ENCODE measurements around the gene ZNF839. TPM values are rescaled to one million over a fixed set of nuclear protein-coding genes. Genes with fewer than 3 reads are reported as not detected.

The ZNF839 gene
- total and polyA plus RNA-seq, 12 donors: 3.8 to 13.4 (median 8.4) TPM

DNA sequence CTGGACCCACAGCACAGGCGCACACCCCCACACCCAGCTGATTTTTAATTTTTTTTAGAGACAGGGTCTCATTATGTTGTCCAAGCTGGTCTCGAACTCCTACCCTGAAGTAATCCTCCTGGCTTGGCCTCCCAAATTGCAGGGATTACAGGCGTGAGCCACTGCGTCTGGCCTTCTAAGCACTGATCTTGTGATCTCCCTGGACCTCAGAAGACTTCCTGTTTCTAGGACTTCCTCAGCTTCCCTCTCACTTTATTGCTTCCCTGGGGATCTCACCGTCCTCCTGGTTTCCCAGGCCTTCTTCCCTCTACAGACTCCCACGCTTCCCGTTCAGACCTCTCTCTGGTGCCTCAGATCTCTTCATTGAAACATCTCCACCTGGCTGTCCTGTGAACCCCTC lies 13.8 kb downstream of the ZNF839 start:
- 68 to 80% methylated on average over 7 of the region's 7 CpGs for WGBS, 2 donors
- intact Hi-C loops (cut with DNase I): no loop called here
- H3K36me3 ChIP-seq: peaks cover 0 to 69% (median 16%) of the 10 kb centered on the region in 9 donors

DNA sequence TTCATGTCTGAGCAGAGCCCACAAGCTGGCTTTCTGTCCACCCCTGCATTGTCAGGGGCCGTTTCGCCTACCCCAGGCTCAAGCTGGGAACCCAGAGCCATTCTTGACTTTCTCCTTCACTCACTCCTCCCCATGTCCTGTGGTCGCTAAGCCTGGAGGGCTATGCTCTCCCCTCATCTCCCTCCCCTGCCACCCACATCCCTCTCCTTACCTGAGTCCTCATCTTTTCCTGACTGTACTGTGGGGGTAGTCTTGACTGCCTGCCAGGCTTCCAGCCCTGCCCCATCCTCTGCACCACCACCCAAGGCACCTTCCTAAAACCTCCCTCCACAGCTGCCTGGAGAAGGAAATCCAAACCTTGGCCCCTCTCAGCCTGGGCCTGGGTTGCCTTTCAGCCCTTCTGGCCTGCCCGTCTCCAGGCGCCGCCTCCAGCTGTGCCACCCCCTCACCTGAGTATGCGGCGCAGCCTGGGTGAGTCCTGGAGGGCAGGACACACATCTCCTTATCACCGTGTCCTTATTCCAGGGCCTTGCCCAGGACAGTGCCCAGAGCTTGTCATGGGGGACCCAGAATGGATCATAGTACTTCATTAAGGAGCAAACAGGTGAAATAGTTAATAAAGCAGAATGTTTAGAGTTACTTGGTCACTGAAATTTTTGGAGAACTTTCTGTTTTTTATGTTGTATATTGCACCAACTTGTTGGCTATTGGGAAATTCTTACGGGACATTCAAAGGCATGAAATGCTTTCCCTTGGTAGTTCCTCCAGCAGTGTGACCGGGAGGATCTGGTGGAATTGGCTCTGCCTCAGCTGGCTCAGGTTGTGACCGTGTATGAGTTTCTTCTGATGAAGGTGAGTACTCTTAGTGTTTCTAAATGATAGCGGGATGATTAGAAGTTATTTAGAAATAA lies 14.5 kb downstream of the ZNF839 start:
- TF ChIP-seq, protein P1, sequence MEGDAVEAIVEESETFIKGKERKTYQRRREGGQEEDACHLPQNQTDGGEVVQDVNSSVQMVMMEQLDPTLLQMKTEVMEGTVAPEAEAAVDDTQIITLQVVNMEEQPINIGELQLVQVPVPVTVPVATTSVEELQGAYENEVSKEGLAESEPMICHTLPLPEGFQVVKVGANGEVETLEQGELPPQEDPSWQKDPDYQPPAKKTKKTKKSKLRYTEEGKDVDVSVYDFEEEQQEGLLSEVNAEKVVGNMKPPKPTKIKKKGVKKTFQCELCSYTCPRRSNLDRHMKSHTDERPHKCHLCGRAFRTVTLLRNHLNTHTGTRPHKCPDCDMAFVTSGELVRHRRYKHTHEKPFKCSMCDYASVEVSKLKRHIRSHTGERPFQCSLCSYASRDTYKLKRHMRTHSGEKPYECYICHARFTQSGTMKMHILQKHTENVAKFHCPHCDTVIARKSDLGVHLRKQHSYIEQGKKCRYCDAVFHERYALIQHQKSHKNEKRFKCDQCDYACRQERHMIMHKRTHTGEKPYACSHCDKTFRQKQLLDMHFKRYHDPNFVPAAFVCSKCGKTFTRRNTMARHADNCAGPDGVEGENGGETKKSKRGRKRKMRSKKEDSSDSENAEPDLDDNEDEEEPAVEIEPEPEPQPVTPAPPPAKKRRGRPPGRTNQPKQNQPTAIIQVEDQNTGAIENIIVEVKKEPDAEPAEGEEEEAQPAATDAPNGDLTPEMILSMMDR (IDR thresholded peaks at IDR 0.05): no peak
- H3K36me3 ChIP-seq: peaks cover 0 to 75% (median 22%) of the 10 kb centered on the region in 9 donors
- H3K4me3 ChIP-seq: no peak overlapping the region
- H3K27ac ChIP-seq: no peak overlapping the region
- no peaks in the 10 kb centered on the region for H3K27me3 ChIP-seq
- peaks cover 0 to 6% (median 0%) of the 10 kb centered on the region in 9 donors for H3K4me1 ChIP-seq
- intact Hi-C loops (cut with DNase I): no loop called here
- no peak for DNase-seq
- ATAC-seq: peak in 3 of 8 donors; percentile 24 to 33 (median 31)
- WGBS, 2 donors: 90 to 91% methylated on average over 13 of the region's 13 CpGs
- H3K9me3 ChIP-seq: no peaks in the 10 kb centered on the region

More for the DNA sequence above, 13.8 kb downstream of the ZNF839 start:
- no peak overlapping the region for H3K27ac ChIP-seq
- H3K9me3 ChIP-seq: no peaks in the 10 kb centered on the region
- peak in 2 of 8 donors; percentile 37 to 48 for ATAC-seq
- no peak for DNase-seq
- H3K4me3 ChIP-seq: no peak overlapping the region
- peaks cover 0 to 6% (median 0%) of the 10 kb centered on the region in 9 donors for H3K4me1 ChIP-seq
- H3K27me3 ChIP-seq: no peaks in the 10 kb centered on the region
- TF ChIP-seq, protein P1 (IDR thresholded peaks at IDR 0.05): no peak

DNA sequence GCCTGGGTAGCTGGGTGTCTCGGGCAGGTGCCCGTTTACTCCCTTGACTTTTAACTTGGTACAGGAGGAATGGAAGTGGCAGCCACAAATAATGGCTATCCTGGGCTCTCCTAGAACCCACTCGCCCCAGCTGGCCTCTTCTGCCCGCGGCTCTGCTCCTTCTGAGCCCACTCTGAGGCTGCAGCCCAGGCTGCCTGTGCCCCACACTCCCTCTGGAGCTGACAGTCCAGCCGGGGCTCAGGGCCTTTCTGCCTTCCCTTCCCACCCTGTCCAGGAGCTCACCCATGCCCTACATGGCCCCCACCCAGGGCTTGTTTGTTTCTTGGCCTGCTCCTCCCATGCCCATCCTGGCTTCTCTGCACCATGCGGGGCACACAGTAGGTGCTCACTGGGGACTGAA lies 15.6 kb downstream of the ZNF839 start:
- TF ChIP-seq, protein P1 (IDR thresholded peaks at IDR 0.05): no peak
- ATAC-seq (no peak), DNase-seq (no peak)
- Histone ChIP-seq H3K27ac (no peak overlapping the region), H3K36me3 (peaks cover 0 to 85% (median 28%) of the 10 kb centered on the region in 9 donors), H3K9me3 (no peaks in the 10 kb centered on the region), H3K27me3 (no peaks in the 10 kb centered on the region), H3K4me1 (peaks cover 0 to 6% (median 0%) of the 10 kb centered on the region in 9 donors), H3K4me3 (no peak overlapping the region)
- 97% methylated on average over 7 of the region's 7 CpGs for WGBS, 2 donors
- intact Hi-C loops (cut with DNase I): no loop called here

DNA sequence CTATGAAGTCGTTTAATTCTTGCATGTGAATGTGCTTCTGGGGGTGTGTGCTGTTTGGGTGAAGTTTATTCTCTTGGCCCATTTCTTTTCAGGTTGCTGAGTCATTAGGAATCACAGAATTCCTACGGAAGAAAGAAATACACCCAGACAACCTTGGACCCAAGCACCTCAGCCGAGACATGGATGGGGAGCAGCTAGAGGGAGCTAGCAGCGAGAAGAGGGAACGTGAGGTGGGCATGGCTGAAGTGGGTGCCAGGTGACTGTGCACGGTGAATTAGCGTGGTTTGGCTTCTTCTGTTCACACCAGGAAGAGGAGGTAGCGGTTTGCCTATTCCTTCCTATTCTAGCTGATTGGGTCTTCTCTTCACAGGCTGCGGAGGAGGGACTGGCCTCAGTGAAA lies 19.2 kb downstream of the ZNF839 start:
- H3K27me3 ChIP-seq: no peaks in the 10 kb centered on the region
- H3K4me1 ChIP-seq: peaks cover 0 to under 1% (median 0%) of the 10 kb centered on the region in 9 donors
- intact Hi-C loops (cut with DNase I): no loop called here
- no peaks in the 10 kb centered on the region for H3K9me3 ChIP-seq
- TF ChIP-seq, protein P1 (IDR thresholded peaks at IDR 0.05): no peak
- H3K4me3 ChIP-seq: no peak overlapping the region
- WGBS, 2 donors: 94% methylated on average over 9 of the region's 9 CpGs
- DNase-seq (no peak), ATAC-seq (no peak)
- peaks cover 0 to 100% (median 25%) of the 10 kb centered on the region in 9 donors for H3K36me3 ChIP-seq
- no peak overlapping the region for H3K27ac ChIP-seq

Data from heart right ventricle (tissue), 16 donors.